ENCODE measurements around the gene NSD2.

GRCh38 chr4:1854752-1855151, 16.4 kb upstream of the NSD2 start:
- TF ChIP-seq CTCF (IDR thresholded peaks at IDR 0.05; ENCODE audit: insufficient read depth, low read length) (no peak), GABPA (IDR thresholded peaks at IDR 0.05; ENCODE audit: low read depth) (no peak)
